IMR-90 (cell line): Measurements from ENCODE around the gene CPXM2. TPM values are rescaled to one million over a fixed set of nuclear protein-coding genes. Genes with fewer than 3 reads are reported as not detected.

Experiments
- ATAC-seq: fragments of 200-7000 bp; cut with Tn5 transposase; 2 replicates; pipeline ENCODE4 v1.9.1; 2020; ENCODE audit warnings: low read depth, mild to moderate bottlenecking, moderate library complexity
- BruUV-seq: library from RNA; stranded (reverse); fragments of 400-500 nt; replicated peaks from 2 replicates; lab custom pipeline; 2021; lab: Mats Ljungman, UMichigan
- CTCF ChIA-PET: fragments of 300-600 bp; formaldehyde crosslinking; extraction: SDS; loops from one replicate; lab custom pipeline; 2021; ENCODE audit warnings: antibody characterized with exemption; lab: Yijun Ruan, JAX
- POLR2A ChIA-PET: fragments of 300-600 bp; sonication (Branson Sonifier 250); formaldehyde crosslinking; loops from one replicate; lab custom pipeline; 2022; ENCODE audit warnings: antibody characterized with exemption; ENCODE audit not compliant: unreplicated experiment; lab: Charles Lee
- DNase-seq: peaks from one replicate; pipeline ENCODE4 v3.0.0; 2013
- H2AFZ ChIP-seq: replicated peaks from 2 replicates; pipeline ENCODE3; 2013; ENCODE audit warnings: low read length, mild to moderate bottlenecking; ENCODE audit not compliant: poor library complexity
- H2AK5ac ChIP-seq: 2 replicates; pipeline ENCODE4 v1.6.1; 2013; ENCODE audit warnings: low read depth, low read length, inconsistent platforms
- H2AK9ac ChIP-seq: replicated peaks from 2 replicates; pipeline ENCODE3; 2013; ENCODE audit warnings: mild to moderate bottlenecking, low read depth, low read length, moderate library complexity; ENCODE audit not compliant: poor library complexity
- H2BK120ac ChIP-seq: 2 replicates; pipeline ENCODE4 v1.6.1; 2013; ENCODE audit warnings: low read depth, low read length, inconsistent platforms
- H2BK15ac ChIP-seq: 3 replicates; pipeline ENCODE4 v1.6.1; 2013; ENCODE audit warnings: low read depth, low read length, inconsistent platforms
- H2BK20ac ChIP-seq: 2 replicates; pipeline ENCODE4 v1.6.1; 2013; ENCODE audit warnings: low read depth, mild to moderate bottlenecking, inconsistent platforms, low read length, moderate library complexity
- H2BK5ac ChIP-seq: 2 replicates; pipeline ENCODE4 v1.6.1; 2013; ENCODE audit warnings: mild to moderate bottlenecking, low read depth, low read length, inconsistent platforms; ENCODE audit not compliant: poor library complexity, severe bottlenecking
- H3K14ac ChIP-seq: replicated peaks from 2 replicates; pipeline ENCODE4 v1.6.1; 2013; ENCODE audit warnings: low read depth, low read length, inconsistent platforms
- H3K18ac ChIP-seq: 2 replicates; pipeline ENCODE4 v1.6.1; 2013; ENCODE audit warnings: low read depth, low read length, control low read depth
- H3K23ac ChIP-seq: 2 replicates; pipeline ENCODE4 v1.6.1; 2013; ENCODE audit warnings: low read depth, low read length, inconsistent platforms
- H3K27ac ChIP-seq: 2 replicates; pipeline ENCODE4 v1.5.1; 2013; ENCODE audit warnings: mild to moderate bottlenecking, control low read depth, low read length; ENCODE audit not compliant: insufficient read depth
- H3K27me3 ChIP-seq: 2 replicates; pipeline ENCODE4 v1.6.1; 2013; ENCODE audit warnings: low read length; ENCODE audit not compliant: control insufficient read depth, insufficient read depth
- H3K36me3 ChIP-seq: 2 replicates; pipeline ENCODE4 v1.6.1; 2013; ENCODE audit warnings: low read length, mixed read lengths; ENCODE audit not compliant: control insufficient read depth, insufficient read depth
- H3K4ac ChIP-seq: 2 replicates; pipeline ENCODE4 v1.6.1; 2013; ENCODE audit warnings: low read depth, low read length, inconsistent platforms
- H3K4me1 ChIP-seq: 2 replicates; pipeline ENCODE4 v1.6.1; 2013; ENCODE audit warnings: low read length, mixed read lengths; ENCODE audit not compliant: control insufficient read depth, insufficient read depth
- H3K4me2 ChIP-seq: 2 replicates; pipeline ENCODE4 v1.6.1; 2013; ENCODE audit warnings: low read depth, mild to moderate bottlenecking, control low read depth, low read length, moderate library complexity
- H3K4me3 ChIP-seq: 2 replicates; pipeline ENCODE4 v1.5.1; 2013; ENCODE audit warnings: low read depth, mild to moderate bottlenecking, control low read depth, low read length, moderate library complexity; ENCODE audit not compliant: insufficient read depth
- H3K56ac ChIP-seq: 2 replicates; pipeline ENCODE4 v1.6.1; 2013; ENCODE audit warnings: low read length, inconsistent platforms; ENCODE audit not compliant: insufficient read depth; ENCODE audit errors: extremely low read depth
- H3K79me1 ChIP-seq, 2 experiments: 2 replicates each; pipeline ENCODE4 v1.6.1; 2013; ENCODE audit warnings: low read length in 2 of 2, inconsistent platforms in 1 of 2, low read depth in 1 of 2
- H3K9ac ChIP-seq: 2 replicates; pipeline ENCODE4 v1.6.1; 2013; ENCODE audit warnings: low read depth, low read length, control low read depth
- H3K9me1 ChIP-seq: 2 replicates; pipeline ENCODE4 v1.6.1; 2013; ENCODE audit warnings: low read length, inconsistent platforms; ENCODE audit not compliant: insufficient read depth
- H3K9me3 ChIP-seq: 2 replicates; pipeline ENCODE4 v1.6.1; 2013; ENCODE audit warnings: low read length; ENCODE audit not compliant: control insufficient read depth, insufficient read depth
- H4K20me1 ChIP-seq: 2 replicates; pipeline ENCODE4 v1.6.1; 2013; ENCODE audit warnings: low read length, inconsistent platforms; ENCODE audit not compliant: insufficient read depth
- H4K5ac ChIP-seq: 2 replicates; pipeline ENCODE4 v1.6.1; 2013; ENCODE audit warnings: mild to moderate bottlenecking, low read depth, low read length, control low read depth
- H4K8ac ChIP-seq, 2 experiments: 2 replicates each; pipeline ENCODE4 v1.6.1; 2013; ENCODE audit warnings: low read depth in 2 of 2, low read length in 2 of 2, control low read depth in 1 of 2, inconsistent platforms in 1 of 2
- H4K91ac ChIP-seq: 2 replicates; pipeline ENCODE4 v1.6.1; 2013; ENCODE audit warnings: low read depth, low read length, inconsistent platforms; ENCODE audit not compliant: insufficient read depth
- BHLHE40 ChIP-seq: fragments of 150-350 bp; IDR thresholded peaks from 2 replicates; pipeline ENCODE4 v1.6.1; 2016; ENCODE audit warnings: mild to moderate bottlenecking, low read depth, low read length
- CEBPB ChIP-seq: IDR thresholded peaks from 2 replicates; pipeline ENCODE4 v1.6.1; 2012; ENCODE audit warnings: low read depth, low read length, improper control_type of control experiment
- CHD1 ChIP-seq: IDR thresholded peaks from 2 replicates; pipeline ENCODE4 v1.6.1; 2012; ENCODE audit warnings: low read depth, low read length, improper control_type of control experiment
- CTCF ChIP-seq: conservative IDR thresholded peaks from 2 replicates; pipeline ENCODE4 v1.5.1; 2012; ENCODE audit warnings: mild to moderate bottlenecking, low read depth, low read length, improper control_type of control experiment
- FOS ChIP-seq: fragments of 150-350 bp; IDR thresholded peaks from 2 replicates; pipeline ENCODE4 v1.6.1; 2016; ENCODE audit warnings: low read depth, low read length
- MAFK ChIP-seq: IDR thresholded peaks from 2 replicates; pipeline ENCODE4 v1.6.1; 2012; ENCODE audit warnings: low read depth, low read length, improper control_type of control experiment
- MXI1 ChIP-seq: IDR thresholded peaks from 2 replicates; pipeline ENCODE4 v1.6.1; 2012; ENCODE audit warnings: low read depth, mild to moderate bottlenecking, low read length, moderate library complexity, borderline replicate concordance
- NFE2L2 ChIP-seq: fragments of 150-350 bp; IDR thresholded peaks from 2 replicates; pipeline ENCODE4 v1.6.1; 2016; ENCODE audit warnings: low read depth, mild to moderate bottlenecking, low read length
- POLR2A ChIP-seq: IDR thresholded peaks from 2 replicates; pipeline ENCODE4 v1.6.1; 2012; ENCODE audit warnings: mild to moderate bottlenecking, low read depth, low read length
- RAD21 ChIP-seq: IDR thresholded peaks from 2 replicates; pipeline ENCODE4 v1.6.1; 2012; ENCODE audit warnings: low read length, improper control_type of control experiment
- RCOR1 ChIP-seq: IDR thresholded peaks from 2 replicates; pipeline ENCODE4 v1.6.1; 2012; ENCODE audit warnings: mild to moderate bottlenecking, low read length, improper control_type of control experiment; ENCODE audit not compliant: insufficient replicate concordance
- RFX5 ChIP-seq: IDR thresholded peaks from 2 replicates; pipeline ENCODE4 v1.8.0; 2012; ENCODE audit warnings: low read depth, mild to moderate bottlenecking, low read length, moderate library complexity
- SMC3 ChIP-seq: fragments of 150-350 bp; IDR thresholded peaks from 2 replicates; pipeline ENCODE4 v1.6.1; 2016; ENCODE audit warnings: low read depth, mild to moderate bottlenecking, antibody characterized with exemption, low read length, moderate library complexity
- USF2 ChIP-seq: fragments of 150-350 bp; IDR thresholded peaks from 2 replicates; pipeline ENCODE4 v1.6.1; 2017; ENCODE audit warnings: mild to moderate bottlenecking, antibody characterized with exemption, low read length, low read depth
- WGBS, 2 experiments: methylation state at CpG; one replicate each; pipeline versions ENCODE4 v1.1.5 to v1.1.7; 2013; ENCODE audit warnings: missing lambda C conversion rate in 2 of 2; ENCODE audit not compliant: insufficient read length in 1 of 2; ENCODE audit errors: extremely low coverage in 2 of 2; 5-methylcytosine and 5-hydroxymethylcytosine counted together
- dilution Hi-C: fragments of 300-500 bp; cut with HindIII; formaldehyde crosslinking; loops from one replicate; pipeline ENCODE4 v1.14.3; 2018; ENCODE audit warnings: low sequenced_read_pairs; ENCODE audit not compliant: unreplicated experiment
- in situ Hi-C: fragments of 300-500 bp; cut with MboI; formaldehyde crosslinking; loops from 3 replicates; pipeline ENCODE4 v1.14.3; 2019; ENCODE audit warnings: low sequenced_read_pairs, inconsistent platforms, mixed read lengths
- intact Hi-C: fragments of 100-400 bp; cut with micrococcal nuclease; formaldehyde crosslinking; loops from 2 replicates; pipeline ENCODE4 v1.10.0; 2022
- polyA plus RNA-seq, 3 experiments: library from polyadenylated mRNA; depleted of rRNA; stranded (reverse); fragments of >200 nt; gene quantifications; 2 replicates each; pipeline ENCODE4 v1.2.3, GENCODE V29; 2012; ENCODE audit warnings: low replicate concordance in 1 of 3
- total RNA-seq: library from RNA; depleted of rRNA; stranded (reverse); fragments of >200 nt; gene quantifications from 2 replicates; pipeline ENCODE4 v1.2.3, GENCODE V29; 2012
- TF ChIP-seq, protein P1 (sequence below): fragments of 150-350 bp; IDR thresholded peaks from 2 replicates; pipeline ENCODE4 v1.6.1; 2016; ENCODE audit warnings: low read depth, mild to moderate bottlenecking, low read length, moderate library complexity, borderline replicate concordance

The CPXM2 gene
- total and polyA plus RNA-seq, 2 of the 4 experiments (the other 2 are of a cell fraction) = not detected

GRCh38 chr10:123759501-123760031 lies 132.0 kb downstream of the CPXM2 start:
- Histone ChIP-seq H4K91ac (no peak overlapping the region), H3K9me1 (no peaks in the 10 kb centered on the region), H3K4me3 (no peak overlapping the region), H3K56ac (no peak overlapping the region), H3K27ac (no peak overlapping the region), H2AK5ac (no peak overlapping the region), H4K5ac (no peak overlapping the region), H3K9ac (no peak overlapping the region), H3K9me3 (peaks cover 44% of the 10 kb centered on the region), H2BK15ac (no peak overlapping the region), H3K36me3 (no peaks in the 10 kb centered on the region), H2BK5ac (no peak overlapping the region), H3K79me1 (no peaks in the 10 kb centered on the region), H3K23ac (no peak overlapping the region), H4K8ac (no peak overlapping the region), H3K18ac (no peak overlapping the region), H2AK9ac (no peak overlapping the region), H2BK20ac (no peak overlapping the region), H4K20me1 (no peaks in the 10 kb centered on the region), H2AFZ (no peak overlapping the region), H3K14ac (no peak overlapping the region), H3K27me3 (no peaks in the 10 kb centered on the region), H2BK120ac (no peak overlapping the region), H3K4me2 (no peak overlapping the region), H3K4ac (no peak overlapping the region), H3K4me1 (no peaks in the 10 kb centered on the region)
- BruUV-seq = no TSS peak
- in situ Hi-C loops = no loop called here
- no peak for TF ChIP-seq USF2
- TF ChIP-seq POLR2A = no peak
- no peak for TF ChIP-seq CHD1
- TF ChIP-seq MXI1 = no peak
- TF ChIP-seq RCOR1 = no peak
- TF ChIP-seq SMC3 = no peak
- TF ChIP-seq MAFK = no peak
- no peak for TF ChIP-seq RAD21
- no peak for TF ChIP-seq BHLHE40
- no peak for TF ChIP-seq RFX5
- no peak for TF ChIP-seq FOS
- no peak for TF ChIP-seq CTCF
- TF ChIP-seq, protein P1, sequence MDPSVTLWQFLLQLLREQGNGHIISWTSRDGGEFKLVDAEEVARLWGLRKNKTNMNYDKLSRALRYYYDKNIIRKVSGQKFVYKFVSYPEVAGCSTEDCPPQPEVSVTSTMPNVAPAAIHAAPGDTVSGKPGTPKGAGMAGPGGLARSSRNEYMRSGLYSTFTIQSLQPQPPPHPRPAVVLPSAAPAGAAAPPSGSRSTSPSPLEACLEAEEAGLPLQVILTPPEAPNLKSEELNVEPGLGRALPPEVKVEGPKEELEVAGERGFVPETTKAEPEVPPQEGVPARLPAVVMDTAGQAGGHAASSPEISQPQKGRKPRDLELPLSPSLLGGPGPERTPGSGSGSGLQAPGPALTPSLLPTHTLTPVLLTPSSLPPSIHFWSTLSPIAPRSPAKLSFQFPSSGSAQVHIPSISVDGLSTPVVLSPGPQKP = no peak
- TF ChIP-seq CEBPB = no peak
- no peak for TF ChIP-seq NFE2L2
- no peak for DNase-seq
- dilution Hi-C loops = no loop called here
- intact Hi-C loops = no loop called here
- ATAC-seq = no peak
- ChIA-PET POLR2A (no interaction called here), CTCF (no interaction called here)
- WGBS, 2 experiments = no CpG with 5 or more reads among the region's 8 CpGs
